ENCODE results near the gene TRAM2. TPM values are rescaled to one million over a fixed set of nuclear protein-coding genes. Genes with fewer than 3 reads are reported as not detected.
A peak's percentile ranks its signal among the peaks of the same experiment; 100 is the strongest.

TRAM2 gene
- total RNA-seq, 1 donor from 2014 or later, result 9.9 TPM

GRCh38 chr6:52576054-52576391, 837 bp downstream of the TRAM2 start:
- Mint-ChIP-seq H3K4me3 (peak overlapping the region; percentile 86), H3K9me3 (no peaks in the 10 kb centered on the region), H3K36me3 (ENCODE audit: low read depth) (peaks cover 7% of the 10 kb centered on the region), H3K4me1 (peaks cover 48% of the 10 kb centered on the region), H3K27me3 (no peaks in the 10 kb centered on the region), H3K27ac (peak overlapping the region; percentile 69)
- POLR2A ChIA-PET, result interaction anchor here (0.8 to 2.9 kb wide), 6 partner anchors 9 to 214 kb away, joined by 3 to 16 read pairs (median 4); partner anchors contain the start of genes EFHC1 and PAQR8
- TF ChIP-seq, protein P1, sequence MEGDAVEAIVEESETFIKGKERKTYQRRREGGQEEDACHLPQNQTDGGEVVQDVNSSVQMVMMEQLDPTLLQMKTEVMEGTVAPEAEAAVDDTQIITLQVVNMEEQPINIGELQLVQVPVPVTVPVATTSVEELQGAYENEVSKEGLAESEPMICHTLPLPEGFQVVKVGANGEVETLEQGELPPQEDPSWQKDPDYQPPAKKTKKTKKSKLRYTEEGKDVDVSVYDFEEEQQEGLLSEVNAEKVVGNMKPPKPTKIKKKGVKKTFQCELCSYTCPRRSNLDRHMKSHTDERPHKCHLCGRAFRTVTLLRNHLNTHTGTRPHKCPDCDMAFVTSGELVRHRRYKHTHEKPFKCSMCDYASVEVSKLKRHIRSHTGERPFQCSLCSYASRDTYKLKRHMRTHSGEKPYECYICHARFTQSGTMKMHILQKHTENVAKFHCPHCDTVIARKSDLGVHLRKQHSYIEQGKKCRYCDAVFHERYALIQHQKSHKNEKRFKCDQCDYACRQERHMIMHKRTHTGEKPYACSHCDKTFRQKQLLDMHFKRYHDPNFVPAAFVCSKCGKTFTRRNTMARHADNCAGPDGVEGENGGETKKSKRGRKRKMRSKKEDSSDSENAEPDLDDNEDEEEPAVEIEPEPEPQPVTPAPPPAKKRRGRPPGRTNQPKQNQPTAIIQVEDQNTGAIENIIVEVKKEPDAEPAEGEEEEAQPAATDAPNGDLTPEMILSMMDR (IDR thresholded peaks at IDR 0.05), result no peak
- ATAC-seq (ENCODE audit: low read depth), result no peak
- intact Hi-C loops (cut with micrococcal nuclease), result loop anchor here (1.0 to 2.0 kb wide), 4 partner anchors 79 to 1219 kb away; partner anchors contain the start of genes LRRC1 and PAQR8
- CTCF ChIA-PET, result interaction anchor here (0.8 to 2.5 kb wide), 8 partner anchors 9 to 159 kb away, joined by 3 to 9 read pairs (median 4); partner anchors contain the start of gene EFHC1
- no peak for DNase-seq

DNA sequence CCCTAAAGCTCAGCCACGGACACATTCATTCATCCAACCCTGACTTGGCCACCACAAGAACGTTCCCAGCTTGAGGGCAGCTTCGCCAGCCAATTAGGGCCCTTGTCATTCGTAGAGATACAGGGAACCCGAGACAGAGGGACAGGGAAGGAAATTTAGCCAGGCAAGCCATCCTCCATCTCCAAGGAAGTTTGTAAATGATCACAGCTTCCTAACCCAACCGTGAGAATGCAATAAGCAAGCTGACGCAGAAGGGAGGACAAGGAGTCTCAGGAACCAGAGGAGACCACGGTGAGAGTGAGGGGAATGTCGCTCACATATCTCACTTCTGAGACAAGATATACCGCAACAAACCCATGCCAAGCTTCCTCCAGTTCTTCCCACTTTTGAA, 1.4 kb downstream of the TRAM2 start:
- H3K4me1 Mint-ChIP-seq, result peaks cover 48% of the 10 kb centered on the region
- intact Hi-C loops (cut with micrococcal nuclease), result loop anchor here (2.0 kb wide), 1 partner anchor 23 kb away; no protein-coding TSS in a partner anchor
- DNase-seq, result no peak
- no peak overlapping the region for H3K27ac Mint-ChIP-seq
- peak overlapping the region; percentile 86 for H3K4me3 Mint-ChIP-seq
- TF ChIP-seq, protein P1 (IDR thresholded peaks at IDR 0.05), result no peak
- ChIA-PET POLR2A (interaction anchor here (1.4 to 2.9 kb wide), 2 partner anchors 82 to 156 kb away, joined by 4 to 16 read pairs; partner anchors contain the start of gene EFHC1), CTCF (interaction anchor here (1.2 to 2.5 kb wide), 3 partner anchors 9 to 159 kb away, joined by 4 to 9 read pairs (median 4); partner anchors contain the start of gene EFHC1)
- no peaks in the 10 kb centered on the region for H3K27me3 Mint-ChIP-seq
- H3K36me3 Mint-ChIP-seq (ENCODE audit: low read depth), result peaks cover 2% of the 10 kb centered on the region
- H3K9me3 Mint-ChIP-seq, result no peaks in the 10 kb centered on the region
- ATAC-seq (ENCODE audit: low read depth), result no peak

GRCh38 chr6:52574709-52575501, 2.0 kb downstream of the TRAM2 start:
- peaks cover 48% of the 10 kb centered on the region for H3K4me1 Mint-ChIP-seq
- no peak for DNase-seq
- H3K27ac Mint-ChIP-seq, result peak overlapping the region; percentile 74
- ChIA-PET CTCF (interaction anchor here (2.0 kb wide), 1 partner anchor 8 kb away, joined by 4 read pairs; no protein-coding TSS in a partner anchor), POLR2A (interaction anchor here (1.0 to 2.9 kb wide), 3 partner anchors 20 to 156 kb away, joined by 3 to 16 read pairs (median 4); partner anchors contain the start of gene EFHC1)
- intact Hi-C loops (cut with micrococcal nuclease), result loop anchor here (2.0 kb wide), 1 partner anchor 22 kb away; no protein-coding TSS in a partner anchor
- TF ChIP-seq, protein P1 (IDR thresholded peaks at IDR 0.05), result no peak
- no peaks in the 10 kb centered on the region for H3K9me3 Mint-ChIP-seq
- H3K36me3 Mint-ChIP-seq (ENCODE audit: low read depth), result peaks cover 2% of the 10 kb centered on the region
- no peaks in the 10 kb centered on the region for H3K27me3 Mint-ChIP-seq
- peak overlapping the region; percentile 86 for H3K4me3 Mint-ChIP-seq
- no peak for ATAC-seq (ENCODE audit: low read depth)

DNA sequence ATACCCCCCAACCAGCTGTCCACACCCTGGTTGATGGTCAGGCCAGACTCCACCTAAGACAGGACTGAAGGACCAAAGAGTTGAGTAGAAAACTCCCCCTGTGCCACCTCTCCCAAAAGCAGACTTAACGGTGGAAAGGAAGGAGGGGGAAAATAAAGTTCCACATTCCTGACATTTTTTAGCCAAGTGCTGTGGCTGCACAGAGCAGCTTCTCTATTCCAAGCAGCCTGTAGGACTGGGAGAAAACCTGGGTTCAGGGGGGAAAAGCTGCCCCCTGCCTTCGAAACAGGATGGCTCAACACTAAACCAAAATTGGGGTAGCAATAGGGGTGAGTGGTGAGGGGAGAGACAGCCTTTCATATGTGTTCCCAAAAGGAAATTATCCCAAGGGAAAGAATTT, 3.6 kb downstream of the TRAM2 start:
- H3K4me3 Mint-ChIP-seq, result no peak overlapping the region
- H3K27ac Mint-ChIP-seq, result no peak overlapping the region
- H3K9me3 Mint-ChIP-seq, result no peaks in the 10 kb centered on the region
- DNase-seq (no peak), ATAC-seq (ENCODE audit: low read depth) (no peak)
- ChIA-PET POLR2A (no interaction called here), CTCF (no interaction called here)
- intact Hi-C loops (cut with micrococcal nuclease), result no loop called here
- TF ChIP-seq, protein P1 (IDR thresholded peaks at IDR 0.05), result no peak
- H3K4me1 Mint-ChIP-seq, result peaks cover 48% of the 10 kb centered on the region
- H3K36me3 Mint-ChIP-seq (ENCODE audit: low read depth), result peaks cover 2% of the 10 kb centered on the region
- no peaks in the 10 kb centered on the region for H3K27me3 Mint-ChIP-seq

DNA sequence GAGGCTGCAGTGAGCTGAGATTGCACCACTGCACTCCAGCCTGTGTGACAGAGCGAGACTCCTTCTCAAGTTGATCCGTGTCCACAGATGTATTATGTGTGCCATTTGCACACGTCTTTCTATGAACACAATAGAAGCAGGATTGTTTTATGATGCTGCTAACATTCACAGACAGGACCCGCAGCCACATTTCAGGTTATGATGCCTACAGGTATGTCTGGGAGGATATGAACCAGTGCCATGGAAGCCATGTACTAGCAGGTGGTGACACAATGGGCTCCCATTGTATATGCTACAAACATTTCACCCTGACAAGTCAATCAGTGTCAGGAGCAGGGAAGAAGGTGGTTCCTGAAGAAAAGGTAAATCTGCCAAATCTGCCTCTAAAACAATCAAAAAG, 4.3 kb downstream of the TRAM2 start:
- POLR2A ChIA-PET, result no interaction called here
- TF ChIP-seq, protein P1 (IDR thresholded peaks at IDR 0.05), result no peak
- intact Hi-C loops (cut with micrococcal nuclease), result no loop called here
- CTCF ChIA-PET, result no interaction called here
- DNase-seq, result no peak
- peaks cover under 1% of the 10 kb centered on the region for H3K36me3 Mint-ChIP-seq (ENCODE audit: low read depth)
- no peak for ATAC-seq (ENCODE audit: low read depth)
- no peak overlapping the region for H3K27ac Mint-ChIP-seq
- no peak overlapping the region for H3K4me3 Mint-ChIP-seq
- H3K4me1 Mint-ChIP-seq, result peaks cover 43% of the 10 kb centered on the region
- H3K27me3 Mint-ChIP-seq, result no peaks in the 10 kb centered on the region
- no peaks in the 10 kb centered on the region for H3K9me3 Mint-ChIP-seq
